GM23248 (cell line): ENCODE measurements around the gene VPS13D.

Experiments used
- EZH2 ChIP-seq: fragments of 200-600 bp; sonication (generic); IDR thresholded peaks from 2 replicates; pipeline ENCODE4 v1.6.1; 2018; ENCODE audit warnings: antibody characterized with exemption, mild to moderate bottlenecking; ENCODE audit not compliant: insufficient read depth, poor library complexity, severe bottlenecking
- EZH2phosphoT487 ChIP-seq: fragments of 200-600 bp; sonication (generic); IDR thresholded peaks from 2 replicates; pipeline ENCODE4 v1.6.1; 2018; ENCODE audit warnings: antibody characterized with exemption, moderate library complexity, mild to moderate bottlenecking, low read depth; ENCODE audit not compliant: insufficient read depth

DNA sequence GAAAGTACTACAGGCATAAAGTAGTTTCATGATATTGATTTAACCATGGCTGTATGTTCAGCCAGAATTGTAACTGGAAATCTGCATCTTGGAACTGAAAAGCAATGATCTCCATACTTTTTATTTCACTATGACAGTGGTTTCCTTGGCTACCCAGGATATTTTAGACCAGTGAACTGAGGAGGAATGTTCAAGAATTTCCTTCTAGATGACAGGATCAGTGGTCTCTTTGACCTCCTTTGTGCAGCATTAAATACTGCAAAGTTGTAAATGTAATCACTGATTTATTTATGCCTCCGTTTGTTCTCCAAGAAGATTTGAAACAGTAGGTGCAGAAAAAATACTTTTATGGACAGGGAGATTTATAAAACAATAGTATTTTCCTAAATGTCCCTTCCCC lies 39.5 kb downstream of the VPS13D start:
- no peak for TF ChIP-seq EZH2
- TF ChIP-seq EZH2phosphoT487, result no peak
